Type B pancreatic cell (in vitro differentiated cells): Measurements from ENCODE around the gene INTU. TPM values are rescaled to one million over a fixed set of nuclear protein-coding genes. Genes with fewer than 3 reads are reported as not detected.
A peak's percentile ranks its signal among the peaks of the same experiment; 100 is the strongest.
"Not testable (repeated sequence)": the region's sequence is repeated elsewhere in the genome, so short reads cannot be mapped to it uniquely, and the experiment has no call there.

Source experiments
- DNase-seq: peaks from one replicate; pipeline ENCODE4 v3.0.0; 2021; ENCODE audit warnings: mixed read lengths; ENCODE audit not compliant: unreplicated experiment; ENCODE audit errors: extremely low spot score
- H3K27ac Mint-ChIP-seq: 2 replicates; pipeline ENCODE4 v1.8.0; 2021; ENCODE audit warnings: mild to moderate bottlenecking, mixed read lengths
- H3K27me3 Mint-ChIP-seq: 2 replicates; pipeline ENCODE4 v1.8.0; 2021; ENCODE audit warnings: mixed read lengths
- H3K36me3 Mint-ChIP-seq: 2 replicates; pipeline ENCODE4 v1.8.0; 2021; ENCODE audit warnings: mixed read lengths
- H3K4me1 Mint-ChIP-seq: one replicate; pipeline ENCODE4 v1.8.0; 2021; ENCODE audit warnings: mixed read lengths; ENCODE audit not compliant: unreplicated experiment
- H3K4me3 Mint-ChIP-seq: 2 replicates; pipeline ENCODE4 v1.8.0; 2021; ENCODE audit warnings: mild to moderate bottlenecking, mixed read lengths
- H3K9me3 Mint-ChIP-seq: 2 replicates; pipeline ENCODE4 v1.8.0; 2021; ENCODE audit warnings: mixed read lengths
- total RNA-seq: library from RNA; stranded (reverse); gene quantifications from 2 replicates; pipeline ENCODE4 v1.2.1, GENCODE V29; 2021; ENCODE audit warnings: low replicate concordance
- TF ChIP-seq, protein P1 (sequence below): fragments of 200-600 bp; sonication (generic); conservative IDR thresholded peaks from 2 replicates; pipeline ENCODE4 v1.5.0; 2021; ENCODE audit warnings: antibody characterized with exemption, mild to moderate bottlenecking

INTU gene
- total RNA-seq, 1 donor from 2014 or later, result 20.7 TPM

- H3K27ac Mint-ChIP-seq, result no peak overlapping the region
- H3K9me3 Mint-ChIP-seq, result no peaks in the 10 kb centered on the region
- TF ChIP-seq, protein P1, sequence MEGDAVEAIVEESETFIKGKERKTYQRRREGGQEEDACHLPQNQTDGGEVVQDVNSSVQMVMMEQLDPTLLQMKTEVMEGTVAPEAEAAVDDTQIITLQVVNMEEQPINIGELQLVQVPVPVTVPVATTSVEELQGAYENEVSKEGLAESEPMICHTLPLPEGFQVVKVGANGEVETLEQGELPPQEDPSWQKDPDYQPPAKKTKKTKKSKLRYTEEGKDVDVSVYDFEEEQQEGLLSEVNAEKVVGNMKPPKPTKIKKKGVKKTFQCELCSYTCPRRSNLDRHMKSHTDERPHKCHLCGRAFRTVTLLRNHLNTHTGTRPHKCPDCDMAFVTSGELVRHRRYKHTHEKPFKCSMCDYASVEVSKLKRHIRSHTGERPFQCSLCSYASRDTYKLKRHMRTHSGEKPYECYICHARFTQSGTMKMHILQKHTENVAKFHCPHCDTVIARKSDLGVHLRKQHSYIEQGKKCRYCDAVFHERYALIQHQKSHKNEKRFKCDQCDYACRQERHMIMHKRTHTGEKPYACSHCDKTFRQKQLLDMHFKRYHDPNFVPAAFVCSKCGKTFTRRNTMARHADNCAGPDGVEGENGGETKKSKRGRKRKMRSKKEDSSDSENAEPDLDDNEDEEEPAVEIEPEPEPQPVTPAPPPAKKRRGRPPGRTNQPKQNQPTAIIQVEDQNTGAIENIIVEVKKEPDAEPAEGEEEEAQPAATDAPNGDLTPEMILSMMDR, result no peak
These were observed 11.0 kb downstream of the INTU start for GRCh38 chr4:127643791-127644190.

GRCh38 chr4:127648061-127648460 is 15.3 kb downstream of the INTU start:
- Mint-ChIP-seq H3K4me3 (no peak overlapping the region), H3K27me3 (no peaks in the 10 kb centered on the region), H3K36me3 (peaks cover 30% of the 10 kb centered on the region), H3K27ac (no peak overlapping the region), H3K9me3 (no peaks in the 10 kb centered on the region), H3K4me1 (no peaks in the 10 kb centered on the region)
- DNase-seq, result no peak
- TF ChIP-seq, protein P1, result no peak

More at GRCh38 chr4:127643791-127644190, 11.0 kb downstream of the INTU start:
- H3K36me3 Mint-ChIP-seq, result peaks cover 33% of the 10 kb centered on the region
- no peak overlapping the region for H3K4me3 Mint-ChIP-seq
- H3K4me1 Mint-ChIP-seq, result no peaks in the 10 kb centered on the region
- DNase-seq, result no peak
- no peaks in the 10 kb centered on the region for H3K27me3 Mint-ChIP-seq

- not testable (repeated sequence) for H3K27me3 Mint-ChIP-seq, H3K4me3 Mint-ChIP-seq, DNase-seq, H3K4me1 Mint-ChIP-seq, H3K9me3 Mint-ChIP-seq, H3K27ac Mint-ChIP-seq
- peaks cover 14% of the 10 kb centered on the region for H3K36me3 Mint-ChIP-seq
These were observed 22.8 kb downstream of the INTU start for GRCh38 chr4:127655590-127655989.

GRCh38 chr4:127656047-127656680 is 23.4 kb downstream of the INTU start:
- H3K36me3 Mint-ChIP-seq, result peaks cover 14% of the 10 kb centered on the region
- TF ChIP-seq, protein P1, result no peak
- peak overlapping the region; percentile 65 for H3K4me3 Mint-ChIP-seq
- H3K27ac Mint-ChIP-seq, result no peak overlapping the region
- no peaks in the 10 kb centered on the region for H3K9me3 Mint-ChIP-seq
- H3K4me1 Mint-ChIP-seq, result no peaks in the 10 kb centered on the region
- no peaks in the 10 kb centered on the region for H3K27me3 Mint-ChIP-seq
- DNase-seq, result no peak

DNA sequence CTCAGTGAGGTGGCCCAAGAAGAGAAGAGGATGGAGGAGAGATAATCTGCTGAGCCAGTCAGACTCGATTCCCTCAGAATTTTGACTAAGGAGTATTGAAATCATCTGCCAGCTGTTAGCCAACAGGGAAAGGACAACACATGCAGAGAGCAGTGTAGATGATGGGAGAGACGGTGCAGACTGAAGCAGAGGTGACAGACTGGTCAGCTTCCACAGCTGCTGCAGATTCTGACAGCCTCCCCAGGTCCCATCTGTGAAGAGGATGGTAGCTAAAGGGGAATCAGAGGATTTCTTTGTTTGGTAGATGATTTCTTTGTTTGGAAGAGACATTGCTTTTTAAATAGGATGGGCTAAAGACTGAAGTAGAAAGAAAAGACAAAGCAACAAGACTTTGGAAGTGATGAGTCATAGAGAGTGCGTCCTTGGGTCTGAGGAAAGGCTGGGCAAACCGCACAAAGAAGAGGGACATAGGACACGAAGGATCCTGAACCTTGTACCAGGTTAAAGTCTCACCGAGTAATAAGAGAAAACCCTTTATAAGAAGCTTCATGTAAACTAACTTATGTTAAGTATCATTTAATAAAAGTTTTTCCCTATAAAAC is 27.6 kb downstream of the INTU start:
- no peaks in the 10 kb centered on the region for H3K27me3 Mint-ChIP-seq
- peaks cover 24% of the 10 kb centered on the region for H3K36me3 Mint-ChIP-seq
- no peaks in the 10 kb centered on the region for H3K9me3 Mint-ChIP-seq
- H3K4me3 Mint-ChIP-seq, result no peak overlapping the region
- TF ChIP-seq, protein P1, result no peak
- no peak overlapping the region for H3K27ac Mint-ChIP-seq
- no peak for DNase-seq
- no peaks in the 10 kb centered on the region for H3K4me1 Mint-ChIP-seq

- Mint-ChIP-seq H3K27ac (no peak overlapping the region), H3K27me3 (no peaks in the 10 kb centered on the region), H3K9me3 (no peaks in the 10 kb centered on the region), H3K36me3 (peaks cover 26% of the 10 kb centered on the region), H3K4me1 (peaks cover 3% of the 10 kb centered on the region), H3K4me3 (no peak overlapping the region)
- DNase-seq, result no peak
- TF ChIP-seq, protein P1, result no peak
These were observed 34.4 kb downstream of the INTU start for GRCh38 chr4:127667116-127667515.
